GM06990 (cell line): ENCODE results near the gene SELPLG.
"Not testable (repeated sequence)": the region's sequence is repeated elsewhere in the genome, so short reads cannot be mapped to it uniquely, and the experiment has no call there.

Experiments used
- DNase-seq: peaks from one replicate; pipeline ENCODE4 v3.0.0-alpha.2; 2011; ENCODE audit not compliant: insufficient read length; ENCODE audit errors: extremely low read depth
- H3K27me3 ChIP-seq: replicated peaks from 2 replicates; pipeline ENCODE4 v1.6.0; 2011; ENCODE audit warnings: low read length; ENCODE audit not compliant: control insufficient read depth, insufficient read depth
- H3K36me3 ChIP-seq: 2 replicates; pipeline ENCODE4 v1.5.1; 2011; ENCODE audit warnings: low read length; ENCODE audit not compliant: control insufficient read depth, insufficient read depth
- H3K4me3 ChIP-seq: replicated peaks from 2 replicates; pipeline ENCODE4 v1.5.1; 2011; ENCODE audit warnings: low read depth, mild to moderate bottlenecking, control low read depth, low read length
- TF ChIP-seq, protein P1 (sequence below): IDR thresholded peaks from 2 replicates; pipeline ENCODE4 v1.5.1; 2011; ENCODE audit warnings: low read length, control low read depth, mild to moderate bottlenecking, inconsistent platforms; ENCODE audit not compliant: insufficient read depth, poor library complexity, severe bottlenecking

The SELPLG gene

DNA sequence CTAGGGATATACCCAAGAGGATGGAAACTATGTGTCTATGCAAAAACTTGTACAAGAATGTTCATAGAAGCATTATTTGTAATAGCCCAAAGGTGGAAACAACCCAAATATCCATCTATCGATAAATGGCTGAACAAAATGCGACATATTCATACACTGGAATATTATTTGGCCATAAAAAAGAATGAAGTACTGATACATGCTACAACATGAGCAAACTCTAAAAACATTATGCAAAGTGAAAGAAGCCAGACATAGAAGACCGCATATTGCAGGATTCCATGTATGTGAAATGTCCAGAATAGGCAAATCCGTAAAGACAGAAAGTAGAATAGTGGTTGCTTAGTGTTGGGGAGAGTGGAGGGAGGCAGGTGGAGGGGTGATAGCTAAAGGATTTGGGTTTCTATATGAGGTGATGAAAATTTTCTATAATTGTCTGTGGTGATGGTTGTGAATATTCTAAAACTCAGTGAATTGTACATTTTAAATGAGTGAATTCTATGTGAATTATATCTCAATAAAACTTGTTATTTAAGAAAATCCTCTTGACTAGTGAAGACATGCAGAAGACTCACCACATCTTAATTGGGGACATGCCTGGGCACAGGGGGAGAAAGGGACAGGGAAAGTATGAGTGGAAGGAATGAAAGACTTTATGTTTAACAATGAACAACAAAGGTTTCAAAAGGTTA, 29.8 kb upstream of the SELPLG start:
- TF ChIP-seq, protein P1, sequence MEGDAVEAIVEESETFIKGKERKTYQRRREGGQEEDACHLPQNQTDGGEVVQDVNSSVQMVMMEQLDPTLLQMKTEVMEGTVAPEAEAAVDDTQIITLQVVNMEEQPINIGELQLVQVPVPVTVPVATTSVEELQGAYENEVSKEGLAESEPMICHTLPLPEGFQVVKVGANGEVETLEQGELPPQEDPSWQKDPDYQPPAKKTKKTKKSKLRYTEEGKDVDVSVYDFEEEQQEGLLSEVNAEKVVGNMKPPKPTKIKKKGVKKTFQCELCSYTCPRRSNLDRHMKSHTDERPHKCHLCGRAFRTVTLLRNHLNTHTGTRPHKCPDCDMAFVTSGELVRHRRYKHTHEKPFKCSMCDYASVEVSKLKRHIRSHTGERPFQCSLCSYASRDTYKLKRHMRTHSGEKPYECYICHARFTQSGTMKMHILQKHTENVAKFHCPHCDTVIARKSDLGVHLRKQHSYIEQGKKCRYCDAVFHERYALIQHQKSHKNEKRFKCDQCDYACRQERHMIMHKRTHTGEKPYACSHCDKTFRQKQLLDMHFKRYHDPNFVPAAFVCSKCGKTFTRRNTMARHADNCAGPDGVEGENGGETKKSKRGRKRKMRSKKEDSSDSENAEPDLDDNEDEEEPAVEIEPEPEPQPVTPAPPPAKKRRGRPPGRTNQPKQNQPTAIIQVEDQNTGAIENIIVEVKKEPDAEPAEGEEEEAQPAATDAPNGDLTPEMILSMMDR = no peak

DNA sequence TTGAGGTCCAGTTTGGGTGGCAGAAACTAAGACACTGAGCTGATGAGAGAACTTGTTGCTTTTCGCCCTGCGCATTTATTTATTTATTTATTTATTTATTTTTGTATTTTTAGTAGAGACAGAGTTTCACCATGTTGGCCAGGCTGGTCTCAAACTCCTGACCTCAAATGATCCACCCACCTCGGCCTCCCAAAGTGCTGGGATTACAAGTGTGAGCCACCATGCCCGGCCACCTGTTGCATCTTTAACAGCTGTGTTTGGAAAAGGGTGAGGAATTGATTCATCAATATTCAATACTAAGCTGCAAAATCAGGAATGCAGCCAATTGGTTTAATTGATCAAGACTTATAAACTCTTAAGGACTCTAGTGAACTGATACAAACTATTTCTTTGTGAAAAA, 24.4 kb upstream of the SELPLG start:
- H3K36me3 ChIP-seq = peaks cover 13% of the 10 kb centered on the region
- H3K4me3 ChIP-seq, DNase-seq, H3K27me3 ChIP-seq: not testable (repeated sequence)

More for the DNA sequence above, 29.8 kb upstream of the SELPLG start:
- DNase-seq = no peak
- peaks cover 6% of the 10 kb centered on the region for H3K36me3 ChIP-seq
- no peak overlapping the region for H3K4me3 ChIP-seq
- H3K27me3 ChIP-seq = no peaks in the 10 kb centered on the region

DNA sequence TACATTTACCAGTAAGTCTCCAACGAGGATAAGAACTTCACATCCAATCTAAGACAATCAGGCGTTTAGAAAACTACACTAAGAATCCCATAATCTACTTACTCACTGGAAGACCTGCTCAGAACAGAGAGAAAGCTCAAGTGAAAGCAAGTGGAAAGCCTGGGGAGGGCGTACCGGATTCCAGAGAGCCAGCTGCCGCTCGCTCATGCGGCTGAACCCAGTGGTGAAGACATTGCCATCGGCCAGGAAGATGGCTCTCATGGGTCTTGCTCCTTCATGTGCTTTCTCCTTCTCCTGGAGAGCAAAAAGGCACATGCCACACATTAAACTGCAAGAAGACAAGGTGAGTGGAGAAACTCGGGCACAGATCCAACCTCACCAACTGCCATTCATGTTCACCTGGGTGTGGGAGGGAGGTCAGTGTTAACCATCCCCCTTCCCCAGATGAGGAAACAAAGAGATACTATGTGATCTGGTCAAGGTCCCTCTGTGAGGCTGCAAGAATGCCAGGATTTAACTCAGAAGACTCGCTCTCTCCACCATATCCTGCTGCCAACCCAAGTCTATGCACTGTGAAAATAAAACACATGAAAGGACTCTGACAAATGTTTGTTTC, 23.5 kb upstream of the SELPLG start:
- Histone ChIP-seq H3K4me3 (no peak overlapping the region), H3K27me3 (no peaks in the 10 kb centered on the region), H3K36me3 (peaks cover 15% of the 10 kb centered on the region)
- TF ChIP-seq, protein P1 = no peak
- DNase-seq = no peak

- H3K36me3 ChIP-seq = peaks cover 17% of the 10 kb centered on the region
- not testable (repeated sequence) for DNase-seq, H3K27me3 ChIP-seq, H3K4me3 ChIP-seq
Observed at GRCh38 chr12:108656247-108656646, 22.6 kb upstream of the SELPLG start.

GRCh38 chr12:108655812-108656175, 22.1 kb upstream of the SELPLG start:
- not testable (repeated sequence) for H3K27me3 ChIP-seq, H3K4me3 ChIP-seq, DNase-seq
- H3K36me3 ChIP-seq = peaks cover 17% of the 10 kb centered on the region

- not testable (repeated sequence) for DNase-seq, H3K27me3 ChIP-seq, H3K4me3 ChIP-seq
- H3K36me3 ChIP-seq = peaks cover 18% of the 10 kb centered on the region
Observed at GRCh38 chr12:108654622-108655021, 20.9 kb upstream of the SELPLG start.

- no peak for DNase-seq
- H3K27me3 ChIP-seq = no peaks in the 10 kb centered on the region
- H3K4me3 ChIP-seq = no peak overlapping the region
- TF ChIP-seq, protein P1 = no peak
- H3K36me3 ChIP-seq = peaks cover 16% of the 10 kb centered on the region
Observed at GRCh38 chr12:108653922-108654321, 20.2 kb upstream of the SELPLG start.
